Astrocyte (in vitro differentiated cells and primary cell): ENCODE data around the gene EFNA2. TPM values are rescaled to one million over a fixed set of nuclear protein-coding genes. Genes with fewer than 3 reads are reported as not detected.

Experiments used
- DNase-seq: peaks from one replicate; pipeline ENCODE4 v3.0.0-alpha.2; 2010; ENCODE audit warnings: low read depth
- FAIRE-seq: peaks from 2 replicates; lab custom pipeline; 2011; peaks lifted over from hg19 to GRCh38; lab: Jason Lieb, UNC
- H2AFZ ChIP-seq: 2 replicates; pipeline ENCODE4 v1.6.0; 2012; ENCODE audit warnings: low read depth, low read length, inconsistent platforms
- H3K27ac ChIP-seq: 2 replicates; pipeline ENCODE4 v1.5.1; 2011; ENCODE audit warnings: low read depth, low read length, inconsistent platforms
- H3K27me3 ChIP-seq: 2 replicates; pipeline ENCODE4 v1.6.0; 2011; ENCODE audit warnings: low read length, inconsistent platforms; ENCODE audit not compliant: insufficient read depth
- H3K36me3 ChIP-seq: 2 replicates; pipeline ENCODE4 v1.5.1; 2011; ENCODE audit warnings: low read length, inconsistent platforms; ENCODE audit not compliant: insufficient read depth
- H3K4me1 ChIP-seq: 2 replicates; pipeline ENCODE4 v1.5.1; 2011; ENCODE audit warnings: low read length, inconsistent platforms; ENCODE audit not compliant: insufficient read depth
- H3K4me2 ChIP-seq: 2 replicates; pipeline ENCODE4 v1.6.0; 2012; ENCODE audit warnings: low read length, inconsistent platforms
- H3K4me3 ChIP-seq: 2 replicates; pipeline ENCODE4 v1.5.1; 2011; ENCODE audit warnings: low read depth, mild to moderate bottlenecking, low read length, inconsistent platforms; ENCODE audit not compliant: insufficient read depth
- H3K79me2 ChIP-seq: 2 replicates; pipeline ENCODE4 v1.6.0; 2012; ENCODE audit warnings: mild to moderate bottlenecking, low read length, inconsistent platforms; ENCODE audit not compliant: insufficient read depth
- H3K9ac ChIP-seq: 2 replicates; pipeline ENCODE4 v1.6.0; 2012; ENCODE audit warnings: mild to moderate bottlenecking, low read length, inconsistent platforms
- H3K9me3 ChIP-seq: 2 replicates; pipeline ENCODE4 v1.5.1; 2012; ENCODE audit warnings: low read depth, mild to moderate bottlenecking, low read length, inconsistent platforms; ENCODE audit not compliant: insufficient read depth
- H4K20me1 ChIP-seq: 2 replicates; pipeline ENCODE4 v1.6.0; 2012; ENCODE audit warnings: low read length, inconsistent platforms; ENCODE audit not compliant: insufficient read depth
- H3K27ac Mint-ChIP-seq: one replicate; pipeline ENCODE4 v1.8.0; 2021; ENCODE audit warnings: mild to moderate bottlenecking, mixed read lengths; ENCODE audit not compliant: unreplicated experiment
- H3K27me3 Mint-ChIP-seq: one replicate; pipeline ENCODE4 v1.8.0; 2021; ENCODE audit warnings: low read depth, mixed read lengths; ENCODE audit not compliant: unreplicated experiment
- H3K36me3 Mint-ChIP-seq: one replicate; pipeline ENCODE4 v1.8.0; 2021; ENCODE audit warnings: low read depth, mixed read lengths; ENCODE audit not compliant: unreplicated experiment
- H3K4me1 Mint-ChIP-seq: one replicate; pipeline ENCODE4 v1.8.0; 2021; ENCODE audit warnings: low read depth, mixed read lengths; ENCODE audit not compliant: unreplicated experiment
- H3K4me3 Mint-ChIP-seq: one replicate; pipeline ENCODE4 v1.8.0; 2021; ENCODE audit warnings: mild to moderate bottlenecking, moderate library complexity, mixed read lengths; ENCODE audit not compliant: unreplicated experiment
- H3K9me3 Mint-ChIP-seq: one replicate; pipeline ENCODE4 v1.8.0; 2021; ENCODE audit warnings: mild to moderate bottlenecking, mixed read lengths; ENCODE audit not compliant: unreplicated experiment
- CTCF ChIP-seq: IDR thresholded peaks from 2 replicates; pipeline ENCODE4 v1.5.1; 2011; ENCODE audit warnings: low read depth, mild to moderate bottlenecking, inconsistent platforms, low read length, moderate library complexity; ENCODE audit not compliant: insufficient read depth
- EZH2 ChIP-seq: IDR thresholded peaks from 2 replicates; pipeline ENCODE4 v1.6.1; 2012; ENCODE audit warnings: mild to moderate bottlenecking, low read length, inconsistent platforms; ENCODE audit not compliant: insufficient read depth
- total RNA-seq: library from RNA; stranded (reverse); gene quantifications from 2 replicates; pipeline ENCODE4 v1.2.1, GENCODE V29; 2021

Gene EFNA2
- total RNA-seq, 1 donor from 2014 or later, result 8.4 TPM

DNA sequence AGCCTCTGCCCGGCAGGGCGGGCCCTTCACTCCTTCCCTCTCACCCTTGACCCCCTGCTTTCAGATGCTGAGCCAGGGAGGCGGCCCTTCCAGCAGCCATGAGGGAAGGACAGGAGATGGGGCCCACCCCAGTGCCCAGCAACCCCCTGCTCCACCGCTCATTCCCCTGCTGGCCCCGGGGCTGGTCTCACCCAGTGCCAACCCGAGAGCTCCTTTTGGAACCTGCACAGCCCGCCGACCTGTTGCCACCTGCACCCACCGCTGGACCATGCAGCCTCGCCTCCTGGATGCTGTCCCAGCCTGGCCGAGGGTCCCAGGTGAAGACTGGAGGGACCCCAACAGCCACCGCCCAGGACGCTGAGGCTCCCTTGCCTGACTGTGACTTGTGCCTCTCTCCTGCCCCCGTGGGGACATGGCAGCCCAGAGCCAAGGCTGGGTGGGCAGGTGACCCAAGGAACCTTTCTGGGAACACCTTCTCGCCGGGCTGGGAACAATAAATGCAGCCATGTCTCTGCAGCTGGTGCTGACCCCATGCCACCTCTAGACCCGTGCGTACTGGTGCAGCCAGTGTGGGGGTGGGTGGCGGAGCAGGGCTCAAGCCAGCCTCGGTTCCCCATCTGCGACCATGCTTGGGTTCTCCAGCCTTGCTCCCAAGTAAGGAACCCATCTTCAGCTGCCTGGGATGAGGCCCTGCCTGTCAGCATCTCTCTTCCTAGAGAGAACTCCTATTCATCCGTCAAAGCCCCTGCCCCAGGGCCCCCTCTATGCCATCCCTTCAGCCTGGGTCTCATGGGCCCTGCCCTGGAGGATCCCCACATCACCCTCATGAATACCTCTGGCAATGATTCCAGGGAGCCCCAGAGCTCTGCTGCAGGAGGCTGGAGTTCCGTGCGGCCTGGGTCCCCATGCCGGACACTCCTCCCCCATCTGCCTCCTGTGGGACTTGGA is 6.7 kb upstream of the EFNA2 start:
- FAIRE-seq (no peak), DNase-seq (no peak)
- H3K4me1 Mint-ChIP-seq, result peaks cover 3% of the 10 kb centered on the region
- no peaks in the 10 kb centered on the region for H3K27me3 Mint-ChIP-seq
- no peak overlapping the region for H3K27ac ChIP-seq
- H4K20me1 ChIP-seq, result peaks cover 25% of the 10 kb centered on the region
- peaks cover 22% of the 10 kb centered on the region for H3K4me1 ChIP-seq
- H3K9me3 ChIP-seq, result no peaks in the 10 kb centered on the region
- peaks cover 24% of the 10 kb centered on the region for H3K79me2 ChIP-seq
- H3K4me3 ChIP-seq, result no peak overlapping the region
- no peak for TF ChIP-seq CTCF
- no peak for TF ChIP-seq EZH2
- no peaks in the 10 kb centered on the region for H3K9me3 Mint-ChIP-seq
- peaks cover 10% of the 10 kb centered on the region for H3K36me3 ChIP-seq
- H3K36me3 Mint-ChIP-seq, result peaks cover 4% of the 10 kb centered on the region
- no peak overlapping the region for H2AFZ ChIP-seq
- no peaks in the 10 kb centered on the region for H3K27me3 ChIP-seq
- H3K4me2 ChIP-seq, result no peak overlapping the region
- no peak overlapping the region for H3K4me3 Mint-ChIP-seq
- H3K27ac Mint-ChIP-seq, result no peak overlapping the region
- no peak overlapping the region for H3K9ac ChIP-seq

GRCh38 chr19:1279782-1280341 is 5.8 kb upstream of the EFNA2 start:
- H3K27me3 ChIP-seq, result peaks cover 7% of the 10 kb centered on the region
- DNase-seq (peak; percentile 42), FAIRE-seq (peak; percentile 94)
- peaks cover 4% of the 10 kb centered on the region for H3K36me3 Mint-ChIP-seq
- H3K27ac ChIP-seq, result no peak overlapping the region
- H3K27ac Mint-ChIP-seq, result no peak overlapping the region
- peaks cover 6% of the 10 kb centered on the region for H3K27me3 Mint-ChIP-seq
- TF ChIP-seq CTCF (peak; percentile 93), EZH2 (no peak)
- H4K20me1 ChIP-seq, result peaks cover 27% of the 10 kb centered on the region
- peaks cover 13% of the 10 kb centered on the region for H3K4me1 ChIP-seq
- peaks cover 5% of the 10 kb centered on the region for H3K36me3 ChIP-seq
- no peak overlapping the region for H3K9ac ChIP-seq
- H3K9me3 ChIP-seq, result no peaks in the 10 kb centered on the region
- peaks cover 1% of the 10 kb centered on the region for H3K4me1 Mint-ChIP-seq
- no peak overlapping the region for H3K4me3 ChIP-seq
- no peak overlapping the region for H2AFZ ChIP-seq
- H3K4me2 ChIP-seq, result no peak overlapping the region
- H3K79me2 ChIP-seq, result peaks cover 16% of the 10 kb centered on the region
- H3K4me3 Mint-ChIP-seq, result no peak overlapping the region
- no peaks in the 10 kb centered on the region for H3K9me3 Mint-ChIP-seq
